B cell (primary cell): ENCODE measurements around the gene TCF12.

Source experiments
- EZH2 ChIP-seq: IDR thresholded peaks from 2 replicates; pipeline ENCODE4 v1.6.1; 2012; ENCODE audit warnings: borderline replicate concordance, low read depth, mild to moderate bottlenecking, moderate library complexity, low read length; ENCODE audit not compliant: insufficient read depth, poor library complexity, severe bottlenecking
- TF ChIP-seq, protein P1 (sequence below): fragments of 200-600 bp; IDR thresholded peaks from one replicate; pipeline ENCODE4 v1.8.0; 2022; ENCODE audit warnings: antibody characterized with exemption, mild to moderate bottlenecking

DNA sequence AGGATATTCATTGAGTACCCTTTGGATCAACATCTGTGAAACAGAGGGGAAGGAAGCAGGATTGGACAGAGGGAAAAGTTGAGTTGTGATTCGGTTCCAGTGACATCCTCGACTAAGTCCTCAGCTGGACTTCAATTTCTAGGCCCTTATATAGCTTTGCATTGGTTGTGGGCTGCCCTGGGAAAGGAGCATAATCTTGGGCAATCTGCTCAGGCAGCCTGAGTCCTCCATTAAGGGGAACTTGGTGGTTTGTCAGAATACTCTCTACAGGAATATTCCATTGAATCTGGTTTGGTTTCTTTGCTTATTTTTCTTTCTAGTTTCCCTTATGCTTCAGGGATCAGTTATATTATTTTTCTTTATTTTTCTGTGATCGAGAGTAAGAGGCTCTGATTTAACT, 94.1 kb downstream of the TCF12 start:
- TF ChIP-seq, protein P1, sequence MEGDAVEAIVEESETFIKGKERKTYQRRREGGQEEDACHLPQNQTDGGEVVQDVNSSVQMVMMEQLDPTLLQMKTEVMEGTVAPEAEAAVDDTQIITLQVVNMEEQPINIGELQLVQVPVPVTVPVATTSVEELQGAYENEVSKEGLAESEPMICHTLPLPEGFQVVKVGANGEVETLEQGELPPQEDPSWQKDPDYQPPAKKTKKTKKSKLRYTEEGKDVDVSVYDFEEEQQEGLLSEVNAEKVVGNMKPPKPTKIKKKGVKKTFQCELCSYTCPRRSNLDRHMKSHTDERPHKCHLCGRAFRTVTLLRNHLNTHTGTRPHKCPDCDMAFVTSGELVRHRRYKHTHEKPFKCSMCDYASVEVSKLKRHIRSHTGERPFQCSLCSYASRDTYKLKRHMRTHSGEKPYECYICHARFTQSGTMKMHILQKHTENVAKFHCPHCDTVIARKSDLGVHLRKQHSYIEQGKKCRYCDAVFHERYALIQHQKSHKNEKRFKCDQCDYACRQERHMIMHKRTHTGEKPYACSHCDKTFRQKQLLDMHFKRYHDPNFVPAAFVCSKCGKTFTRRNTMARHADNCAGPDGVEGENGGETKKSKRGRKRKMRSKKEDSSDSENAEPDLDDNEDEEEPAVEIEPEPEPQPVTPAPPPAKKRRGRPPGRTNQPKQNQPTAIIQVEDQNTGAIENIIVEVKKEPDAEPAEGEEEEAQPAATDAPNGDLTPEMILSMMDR: no peak
- TF ChIP-seq EZH2: no peak
